HepG2 (cell line): ENCODE data around the gene AKT3.

Experiments used
- IRF1 ChIP-seq: sonication (generic); formaldehyde crosslinking; IDR thresholded peaks from 2 replicates; pipeline ENCODE4 v1.4.0; 2020; ENCODE audit warnings: low read depth, mild to moderate bottlenecking, missing genetic modification reagents
- JUN ChIP-seq: sonication (generic); formaldehyde crosslinking; IDR thresholded peaks from 2 replicates; pipeline ENCODE4 v1.4.0; 2020; ENCODE audit warnings: mild to moderate bottlenecking, missing genetic modification reagents
- MAZ ChIP-seq, 2 experiments: sonication (generic) in 1 of 2; formaldehyde crosslinking in 1 of 2; IDR thresholded peaks; 2 replicates each; pipeline versions ENCODE4 v1.5.0 to v1.6.1; 2012 to 2020; ENCODE audit warnings: low read depth in 2 of 2, mild to moderate bottlenecking in 2 of 2, borderline replicate concordance in 1 of 2, improper control_type of control experiment in 1 of 2, low read length in 1 of 2, missing genetic modification reagents in 1 of 2, moderate library complexity in 1 of 2
- USF2 ChIP-seq, 2 experiments: sonication (generic) in 1 of 2; formaldehyde crosslinking in 1 of 2; IDR thresholded peaks; 2 replicates each; pipeline versions ENCODE4 v1.5.1 to v1.6.1; 2011 to 2020; ENCODE audit warnings: borderline replicate concordance in 1 of 2, low read depth in 1 of 2, low read length in 1 of 2, mild to moderate bottlenecking in 1 of 2, missing genetic modification reagents in 1 of 2, moderate library complexity in 1 of 2
- ZBTB43 ChIP-seq: sonication (generic); formaldehyde crosslinking; conservative IDR thresholded peaks from 2 replicates; pipeline ENCODE4 v1.4.0; 2020; ENCODE audit warnings: missing genetic modification reagents

- TF ChIP-seq ZBTB43 (no peak), IRF1 (CRISPR knock-in tag) (no peak), MAZ (IDR thresholded peaks at IDR 0.05; ENCODE audit: borderline replicate concordance, low read depth, low read length) (no peak), MAZ (CRISPR knock-in tag; IDR thresholded peaks at IDR 0.05; ENCODE audit: low read depth) (no peak), JUN (no peak), USF2 (IDR thresholded peaks at IDR 0.05; ENCODE audit: low read depth, low read length) (no peak), USF2 (CRISPR knock-in tag; IDR thresholded peaks at IDR 0.05; ENCODE audit: borderline replicate concordance) (no peak)
These were observed 84.4 kb downstream of the AKT3 start for GRCh38 chr1:243765676-243766075.
